ENCODE measurements around the gene RASL10B. TPM values are rescaled to one million over a fixed set of nuclear protein-coding genes. Genes with fewer than 3 reads are reported as not detected.

The RASL10B gene
- total RNA-seq, 2 donors from 2014 or later = 2.4 to 24.1 TPM

DNA sequence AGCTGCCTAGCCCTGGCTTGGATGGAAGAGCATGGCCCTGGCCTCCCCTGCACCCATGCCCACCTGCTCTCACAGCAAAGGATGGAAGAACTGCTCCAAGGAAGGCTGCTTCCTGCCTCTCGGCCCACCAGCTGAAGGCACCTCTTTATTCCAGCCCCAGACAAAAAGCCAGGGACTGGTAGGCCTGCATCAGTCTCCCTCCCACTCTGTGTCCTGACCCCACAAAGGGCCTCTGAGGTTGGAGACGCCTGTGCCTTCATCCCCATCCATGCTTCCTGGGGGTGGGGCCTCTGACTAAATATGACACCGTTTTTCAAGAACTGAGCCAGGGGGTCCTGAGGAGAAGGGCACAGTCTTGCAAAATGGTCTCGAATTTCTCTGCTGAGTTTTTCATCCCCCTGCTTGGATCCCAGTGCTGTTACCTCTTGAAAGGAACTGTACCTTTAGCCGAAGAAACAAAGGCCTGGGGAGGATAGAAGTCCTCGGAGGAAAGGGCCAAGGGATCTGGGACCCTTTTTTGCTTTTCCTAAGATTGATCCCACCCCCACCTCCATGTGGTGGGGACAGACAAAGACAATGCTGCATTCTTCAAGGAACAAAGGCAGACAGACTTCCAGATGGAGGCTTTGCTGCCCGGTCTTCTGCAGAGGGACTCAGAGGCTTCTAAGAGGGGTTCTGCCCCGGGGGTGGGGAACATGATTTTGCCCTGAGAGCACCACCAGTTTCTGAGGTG is 34.5 kb downstream of the RASL10B start:
- peaks cover 6 to 7% of the 10 kb centered on the region in 2 donors for H3K4me1 ChIP-seq (ENCODE audit: control insufficient read depth in 1 of 2, low read depth in 2 of 2)
- no peak overlapping the region for H3K27ac ChIP-seq
- ATAC-seq (ENCODE audit: insufficient number of reproducible peaks, low FRiP score, low read depth) (no peak), DNase-seq (ENCODE audit: low spot score) (no peak)
- H3K9me3 ChIP-seq = no peaks in the 10 kb centered on the region
- TF ChIP-seq, protein P1, sequence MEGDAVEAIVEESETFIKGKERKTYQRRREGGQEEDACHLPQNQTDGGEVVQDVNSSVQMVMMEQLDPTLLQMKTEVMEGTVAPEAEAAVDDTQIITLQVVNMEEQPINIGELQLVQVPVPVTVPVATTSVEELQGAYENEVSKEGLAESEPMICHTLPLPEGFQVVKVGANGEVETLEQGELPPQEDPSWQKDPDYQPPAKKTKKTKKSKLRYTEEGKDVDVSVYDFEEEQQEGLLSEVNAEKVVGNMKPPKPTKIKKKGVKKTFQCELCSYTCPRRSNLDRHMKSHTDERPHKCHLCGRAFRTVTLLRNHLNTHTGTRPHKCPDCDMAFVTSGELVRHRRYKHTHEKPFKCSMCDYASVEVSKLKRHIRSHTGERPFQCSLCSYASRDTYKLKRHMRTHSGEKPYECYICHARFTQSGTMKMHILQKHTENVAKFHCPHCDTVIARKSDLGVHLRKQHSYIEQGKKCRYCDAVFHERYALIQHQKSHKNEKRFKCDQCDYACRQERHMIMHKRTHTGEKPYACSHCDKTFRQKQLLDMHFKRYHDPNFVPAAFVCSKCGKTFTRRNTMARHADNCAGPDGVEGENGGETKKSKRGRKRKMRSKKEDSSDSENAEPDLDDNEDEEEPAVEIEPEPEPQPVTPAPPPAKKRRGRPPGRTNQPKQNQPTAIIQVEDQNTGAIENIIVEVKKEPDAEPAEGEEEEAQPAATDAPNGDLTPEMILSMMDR (IDR thresholded peaks at IDR 0.05) = no peak
- no peaks in the 10 kb centered on the region for H3K36me3 ChIP-seq
- H3K27me3 ChIP-seq (replicated peaks; ENCODE audit: insufficient read depth) = no peaks in the 10 kb centered on the region
- H3K4me3 ChIP-seq = no peak overlapping the region

DNA sequence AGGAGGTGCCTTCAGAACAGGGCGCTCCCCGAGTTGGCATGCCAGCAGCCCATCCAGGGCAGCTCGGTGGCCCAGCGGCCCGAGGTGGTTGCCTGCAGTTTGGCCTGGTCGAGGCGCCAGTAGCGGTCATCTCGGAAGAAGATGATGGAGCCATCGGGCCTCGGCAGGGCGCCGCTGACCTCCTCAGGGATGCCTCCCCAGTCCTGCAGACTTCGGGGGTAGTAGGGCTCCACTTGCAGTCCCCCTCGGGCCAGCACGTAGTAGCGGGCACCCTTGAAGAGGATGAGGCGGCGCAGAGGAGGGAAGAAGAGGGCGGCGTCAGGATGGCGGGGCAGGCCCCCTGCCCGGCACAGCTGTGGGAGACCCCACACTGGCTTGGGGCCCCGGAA is 35.0 kb downstream of the RASL10B start:
- TF ChIP-seq, protein P1 (IDR thresholded peaks at IDR 0.05) = no peak
- ATAC-seq (ENCODE audit: insufficient number of reproducible peaks, low FRiP score, low read depth) (no peak), DNase-seq (ENCODE audit: low spot score) (no peak)

DNA sequence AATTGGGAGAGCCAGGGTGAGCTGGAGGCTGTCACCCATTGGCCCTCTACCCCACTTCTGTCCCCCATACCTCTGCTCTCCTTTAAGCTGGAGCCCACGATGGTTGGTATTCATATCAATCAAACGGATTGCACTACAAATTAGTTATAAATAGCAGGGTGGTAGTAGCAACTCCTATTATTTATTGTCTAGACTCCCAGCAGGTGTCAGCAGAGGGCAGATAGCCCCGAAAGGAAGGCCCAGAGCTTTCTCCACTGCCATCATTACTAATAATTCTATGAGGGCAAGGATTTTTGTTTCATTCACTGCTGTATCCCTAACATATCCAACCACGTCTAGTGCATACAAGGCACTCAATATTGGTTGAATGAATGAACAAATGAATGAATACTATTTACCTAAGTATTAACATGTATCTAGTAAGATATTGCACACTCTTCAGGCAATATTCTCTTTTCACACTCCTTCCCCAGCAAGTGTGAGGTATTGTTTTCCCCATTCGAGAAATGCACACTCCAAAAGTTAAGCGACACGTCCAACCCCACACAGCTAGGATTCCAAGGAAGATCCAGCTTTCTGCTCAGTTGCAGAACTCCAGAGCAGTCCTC is 35.6 kb downstream of the RASL10B start:
- Histone ChIP-seq H3K36me3 (no peaks in the 10 kb centered on the region), H3K27ac (no peak overlapping the region), H3K4me3 (no peak overlapping the region), H3K4me1 (ENCODE audit: control insufficient read depth in 1 of 2, low read depth in 2 of 2) (peaks cover 6 to 7% of the 10 kb centered on the region in 2 donors), H3K27me3 (replicated peaks; ENCODE audit: insufficient read depth) (no peaks in the 10 kb centered on the region), H3K9me3 (no peaks in the 10 kb centered on the region)
- no peak for DNase-seq (ENCODE audit: low spot score)
- TF ChIP-seq, protein P1 (IDR thresholded peaks at IDR 0.05) = peak; percentile 59
- no peak for ATAC-seq (ENCODE audit: insufficient number of reproducible peaks, low FRiP score, low read depth)

More for the DNA sequence above, 35.0 kb downstream of the RASL10B start:
- peaks cover 6 to 7% of the 10 kb centered on the region in 2 donors for H3K4me1 ChIP-seq (ENCODE audit: control insufficient read depth in 1 of 2, low read depth in 2 of 2)
- H3K4me3 ChIP-seq = no peak overlapping the region
- H3K27ac ChIP-seq = no peak overlapping the region
- no peaks in the 10 kb centered on the region for H3K36me3 ChIP-seq
- no peaks in the 10 kb centered on the region for H3K9me3 ChIP-seq
- H3K27me3 ChIP-seq (replicated peaks; ENCODE audit: insufficient read depth) = no peaks in the 10 kb centered on the region

DNA sequence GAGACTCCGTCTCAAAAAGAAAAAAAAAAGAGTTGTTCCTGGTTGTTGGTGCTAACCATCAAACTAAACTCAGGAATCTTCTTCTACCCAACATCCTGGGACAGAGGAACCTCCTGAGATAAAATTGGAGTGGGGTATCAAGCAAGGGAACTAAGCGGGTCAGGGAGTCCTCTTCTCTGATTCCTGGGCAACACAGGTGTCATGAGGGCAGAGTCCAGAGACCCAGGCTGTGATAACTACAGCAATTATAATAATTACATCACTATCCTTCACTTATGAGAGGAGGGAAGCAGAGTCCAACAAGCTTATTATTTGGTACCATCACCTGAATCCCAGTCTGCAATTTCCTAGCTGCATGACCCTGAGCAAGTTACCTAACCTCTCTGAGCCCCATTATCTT is 37.4 kb downstream of the RASL10B start:
- no peak overlapping the region for H3K27ac ChIP-seq
- no peaks in the 10 kb centered on the region for H3K9me3 ChIP-seq
- H3K4me3 ChIP-seq = no peak overlapping the region
- H3K4me1 ChIP-seq (ENCODE audit: control insufficient read depth in 1 of 2, low read depth in 2 of 2) = peaks cover 7 to 15% of the 10 kb centered on the region in 2 donors
- TF ChIP-seq, protein P1 (IDR thresholded peaks at IDR 0.05) = no peak
- ATAC-seq (ENCODE audit: insufficient number of reproducible peaks, low FRiP score, low read depth) (no peak), DNase-seq (ENCODE audit: low spot score) (no peak)
- H3K27me3 ChIP-seq (replicated peaks; ENCODE audit: insufficient read depth) = no peaks in the 10 kb centered on the region
- no peaks in the 10 kb centered on the region for H3K36me3 ChIP-seq

DNA sequence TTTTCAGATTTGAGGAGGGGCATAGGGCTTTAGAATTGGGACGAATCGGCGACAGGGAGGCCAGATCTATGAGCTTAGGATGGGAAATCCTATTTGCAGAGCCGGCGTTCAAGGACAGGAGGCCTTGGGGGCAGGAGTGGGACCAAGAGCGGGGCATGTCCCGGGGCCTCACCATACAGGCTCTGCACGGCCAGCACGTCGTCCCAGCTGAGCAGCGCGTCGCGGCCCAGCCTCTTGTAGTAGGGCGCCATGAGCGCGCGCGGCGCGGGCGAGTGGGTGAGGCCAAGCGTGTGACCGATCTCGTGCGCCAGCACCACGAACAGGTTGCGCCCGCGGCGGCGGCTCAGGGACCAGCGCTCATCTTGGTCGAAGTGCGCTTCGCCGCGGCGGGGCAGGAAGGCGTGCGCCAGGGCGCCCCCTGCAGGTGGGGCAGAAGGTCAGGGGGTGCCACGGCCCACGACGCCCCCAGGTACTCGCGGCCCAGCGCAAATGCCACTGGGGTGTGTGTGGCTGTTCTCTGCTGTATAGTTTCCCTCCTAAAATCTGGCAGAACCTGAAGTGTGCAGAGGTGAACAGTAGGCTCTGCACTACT is 38.6 kb downstream of the RASL10B start:
- Histone ChIP-seq H3K4me3 (no peak overlapping the region), H3K27ac (no peak overlapping the region)
- no peak for DNase-seq (ENCODE audit: low spot score)

More for the DNA sequence above, 38.6 kb downstream of the RASL10B start:
- no peak for ATAC-seq (ENCODE audit: insufficient number of reproducible peaks, low FRiP score, low read depth)
- TF ChIP-seq, protein P1 (IDR thresholded peaks at IDR 0.05) = no peak
- Histone ChIP-seq H3K27me3 (replicated peaks; ENCODE audit: insufficient read depth) (no peaks in the 10 kb centered on the region), H3K9me3 (no peaks in the 10 kb centered on the region), H3K4me1 (ENCODE audit: control insufficient read depth in 1 of 2, low read depth in 2 of 2) (peaks cover 10 to 20% of the 10 kb centered on the region in 2 donors), H3K36me3 (no peaks in the 10 kb centered on the region)
